IPS-20b (cell line): ENCODE results near the gene SYNE1.
"Not testable (repeated sequence)": the region's sequence is repeated elsewhere in the genome, so short reads cannot be mapped to it uniquely, and the experiment has no call there.

Experiments
- H3K27ac ChIP-seq: one replicate; pipeline ENCODE4 v1.5.1; 2013; ENCODE audit warnings: low read length
- H3K27me3 ChIP-seq: 2 replicates; pipeline ENCODE4 v1.6.1; 2013; ENCODE audit warnings: mild to moderate bottlenecking, low read length, inconsistent platforms; ENCODE audit not compliant: insufficient read depth
- H3K36me3 ChIP-seq: 2 replicates; pipeline ENCODE4 v1.6.1; 2013; ENCODE audit warnings: low read depth, mild to moderate bottlenecking, inconsistent platforms, low read length, moderate library complexity; ENCODE audit not compliant: insufficient read depth
- H3K4me1 ChIP-seq: 2 replicates; pipeline ENCODE4 v1.6.1; 2013; ENCODE audit warnings: mild to moderate bottlenecking, control low read depth, inconsistent platforms, low read length, moderate library complexity; ENCODE audit not compliant: insufficient read depth
- H3K4me3 ChIP-seq: 2 replicates; pipeline ENCODE4 v1.5.1; 2013; ENCODE audit warnings: mild to moderate bottlenecking, low read length, inconsistent platforms
- H3K9ac ChIP-seq: 2 replicates; pipeline ENCODE4 v1.6.1; 2013; ENCODE audit warnings: low read depth, mild to moderate bottlenecking, inconsistent platforms, low read length, moderate library complexity
- H3K9me3 ChIP-seq: 2 replicates; pipeline ENCODE4 v1.6.1; 2013; ENCODE audit warnings: mild to moderate bottlenecking, low read depth, low read length, inconsistent platforms; ENCODE audit not compliant: insufficient read depth

Gene SYNE1

DNA sequence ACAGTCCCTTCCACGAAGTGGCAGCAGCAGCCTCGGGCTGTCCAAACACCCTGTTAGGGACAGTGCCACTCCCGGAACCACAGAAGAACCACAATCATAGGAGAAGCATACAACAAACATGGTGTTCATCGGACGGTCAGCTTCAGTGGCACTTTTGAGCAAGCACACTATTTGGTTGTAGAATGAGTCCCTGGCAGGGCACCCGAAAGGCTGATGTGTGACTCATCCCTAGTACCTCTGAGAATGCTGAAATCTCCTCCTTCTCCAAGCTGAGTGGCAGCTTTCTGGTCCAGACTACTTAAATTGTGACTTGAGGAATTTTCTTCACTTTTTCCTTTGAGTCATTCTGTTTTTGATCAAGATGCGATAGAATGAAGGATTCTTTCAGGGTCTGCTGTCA lies 547.2 kb downstream of the SYNE1 start:
- no peak overlapping the region for H3K4me3 ChIP-seq
- H3K36me3 ChIP-seq = no peaks in the 10 kb centered on the region
- no peaks in the 10 kb centered on the region for H3K4me1 ChIP-seq
- H3K27ac ChIP-seq = no peak overlapping the region
- no peaks in the 10 kb centered on the region for H3K9me3 ChIP-seq
- no peaks in the 10 kb centered on the region for H3K27me3 ChIP-seq
- H3K9ac ChIP-seq = no peak overlapping the region

DNA sequence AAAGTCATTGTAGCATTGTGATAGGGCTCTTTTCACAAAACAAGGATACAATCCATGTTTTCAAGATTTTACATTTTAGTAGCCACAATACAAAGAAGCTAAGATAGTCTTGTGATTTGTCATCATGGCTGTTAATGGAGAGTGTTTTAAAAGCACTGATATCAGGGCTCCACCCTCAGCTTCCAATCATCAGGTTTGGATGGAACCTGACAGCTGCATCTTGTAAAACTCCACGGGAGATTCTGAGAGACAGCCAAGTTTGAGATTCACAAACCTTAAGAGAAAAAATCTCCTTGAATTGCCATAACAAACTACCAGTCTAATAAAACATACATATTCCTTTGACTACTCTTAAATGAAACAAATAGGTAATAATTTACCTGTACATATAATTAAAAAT lies 549.5 kb downstream of the SYNE1 start:
- no peaks in the 10 kb centered on the region for H3K9me3 ChIP-seq
- no peak overlapping the region for H3K9ac ChIP-seq
- H3K36me3 ChIP-seq = no peaks in the 10 kb centered on the region
- H3K4me1 ChIP-seq = no peaks in the 10 kb centered on the region
- H3K4me3 ChIP-seq = no peak overlapping the region
- H3K27me3 ChIP-seq = no peaks in the 10 kb centered on the region
- H3K27ac ChIP-seq = no peak overlapping the region

DNA sequence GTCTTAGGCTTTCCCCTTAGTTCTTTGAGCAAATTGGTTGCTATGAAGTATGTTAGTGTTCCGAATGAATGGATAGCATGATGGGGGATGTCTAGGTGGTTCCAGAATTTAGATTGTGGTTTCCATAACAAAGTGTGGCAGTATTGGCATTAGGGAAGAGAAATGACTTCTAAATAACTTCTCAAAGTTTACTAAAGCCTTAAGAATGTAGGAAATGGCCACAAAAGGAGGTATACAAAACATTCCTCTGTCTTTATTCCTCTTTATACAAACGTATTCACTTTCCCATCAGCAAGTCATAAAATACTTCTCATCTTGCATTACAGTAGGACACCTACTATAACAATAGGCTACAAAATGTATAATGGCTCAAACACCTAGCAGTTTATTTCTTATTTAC lies 550.1 kb downstream of the SYNE1 start:
- no peaks in the 10 kb centered on the region for H3K4me1 ChIP-seq
- H3K9ac ChIP-seq = no peak overlapping the region
- no peaks in the 10 kb centered on the region for H3K27me3 ChIP-seq
- H3K4me3 ChIP-seq = no peak overlapping the region
- H3K27ac ChIP-seq = no peak overlapping the region
- no peaks in the 10 kb centered on the region for H3K9me3 ChIP-seq
- no peaks in the 10 kb centered on the region for H3K36me3 ChIP-seq

DNA sequence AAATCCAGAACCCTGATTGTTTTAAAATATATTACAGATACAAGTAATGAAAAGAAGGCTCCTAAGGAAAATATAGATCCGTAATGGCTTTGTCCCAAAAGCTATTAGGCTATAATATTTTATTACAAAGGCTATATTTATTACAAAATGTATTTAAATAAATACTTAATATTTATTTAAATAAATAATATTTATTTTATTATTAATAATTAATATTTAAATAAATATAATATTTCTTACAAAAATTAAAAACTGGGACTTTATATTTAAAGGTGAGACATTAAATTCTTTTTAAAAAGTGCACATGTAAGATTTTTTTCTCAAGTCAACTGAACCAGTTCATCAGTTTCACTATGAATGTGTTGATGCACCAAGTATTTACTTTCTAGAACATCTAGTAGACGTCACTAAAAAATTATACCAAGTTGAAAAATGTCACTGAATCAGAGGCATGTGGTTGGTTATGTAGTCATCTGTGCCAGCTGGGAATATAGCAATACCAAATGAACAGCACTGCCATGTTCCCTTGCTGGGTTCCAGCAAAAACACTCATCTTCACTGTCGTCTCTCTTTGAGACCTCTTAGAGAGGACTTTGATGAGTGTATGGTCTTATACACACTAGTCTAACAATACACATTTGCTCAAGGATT lies 550.8 kb downstream of the SYNE1 start:
- Histone ChIP-seq H3K36me3 (no peaks in the 10 kb centered on the region), H3K4me3 (no peak overlapping the region), H3K4me1 (no peaks in the 10 kb centered on the region), H3K27me3 (no peaks in the 10 kb centered on the region), H3K27ac (no peak overlapping the region), H3K9me3 (no peaks in the 10 kb centered on the region), H3K9ac (no peak overlapping the region)

DNA sequence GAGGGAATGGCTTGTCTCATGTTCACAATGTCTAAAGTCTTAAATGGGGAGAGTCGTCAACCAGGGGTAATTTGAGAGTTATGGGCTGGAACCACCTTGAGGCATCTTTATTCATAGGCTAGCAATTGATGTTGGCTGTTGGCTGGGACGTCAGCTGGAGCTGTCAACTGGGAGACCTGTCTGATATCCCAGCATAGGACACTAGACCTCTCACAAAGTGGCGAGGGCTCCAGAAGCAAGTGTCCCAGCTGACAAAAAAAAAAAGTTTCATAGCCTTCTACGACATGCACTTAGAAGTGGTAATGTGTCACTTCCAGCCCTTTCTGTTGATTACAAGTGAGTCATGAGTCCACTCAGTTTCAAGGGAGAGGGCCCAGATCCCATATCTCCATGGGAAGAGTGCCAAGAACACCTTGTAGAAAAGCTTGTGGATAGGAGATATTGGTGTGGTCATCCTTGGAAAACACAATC lies 551.7 kb downstream of the SYNE1 start:
- H3K36me3 ChIP-seq = no peaks in the 10 kb centered on the region
- H3K27ac ChIP-seq = no peak overlapping the region
- H3K4me3 ChIP-seq = no peak overlapping the region
- no peak overlapping the region for H3K9ac ChIP-seq
- no peaks in the 10 kb centered on the region for H3K4me1 ChIP-seq
- H3K9me3 ChIP-seq = no peaks in the 10 kb centered on the region
- no peaks in the 10 kb centered on the region for H3K27me3 ChIP-seq

DNA sequence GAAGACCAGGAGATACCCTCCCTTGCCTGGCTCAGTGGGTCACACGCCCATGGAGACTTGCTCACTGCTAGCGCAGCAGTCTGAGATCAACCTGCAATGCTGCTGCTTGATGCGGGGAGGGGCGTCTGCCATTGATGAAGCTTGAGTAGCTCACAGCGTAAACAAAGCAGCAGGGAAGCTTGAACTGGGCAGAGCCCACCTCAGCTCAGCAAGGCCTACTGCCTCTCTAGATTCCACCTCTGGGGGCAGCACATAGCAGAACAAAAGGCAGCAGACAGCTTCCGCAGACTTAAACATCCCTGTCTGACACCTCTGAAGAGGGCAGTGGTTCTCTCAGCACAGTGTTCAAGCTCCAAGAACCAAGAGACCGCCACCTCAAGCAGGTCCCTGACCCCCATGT lies 558.4 kb downstream of the SYNE1 start:
- no peaks in the 10 kb centered on the region for H3K27me3 ChIP-seq
- H3K4me1 ChIP-seq = no peaks in the 10 kb centered on the region
- no peak overlapping the region for H3K9ac ChIP-seq
- no peaks in the 10 kb centered on the region for H3K36me3 ChIP-seq
- no peak overlapping the region for H3K27ac ChIP-seq
- no peak overlapping the region for H3K4me3 ChIP-seq
- peaks cover 33% of the 10 kb centered on the region for H3K9me3 ChIP-seq

DNA sequence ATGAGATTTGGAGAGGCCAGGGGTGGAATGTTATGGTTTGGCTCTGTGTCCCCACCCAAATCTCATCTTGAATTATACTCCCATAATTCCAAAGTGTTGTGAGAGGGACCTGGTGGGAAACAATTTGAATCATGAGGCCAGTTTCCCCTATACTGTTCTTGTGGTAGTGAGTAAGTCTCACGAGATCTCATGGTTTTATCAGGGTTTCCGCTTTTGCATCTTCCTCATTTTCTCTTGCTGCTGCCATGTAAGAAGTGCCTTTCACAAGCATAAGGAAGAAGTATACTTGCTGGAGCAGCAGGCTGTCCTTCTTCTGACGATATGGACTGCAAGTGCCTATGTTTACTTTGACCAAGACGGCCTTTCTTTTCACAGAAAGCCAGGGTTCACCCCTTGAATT lies 559.2 kb downstream of the SYNE1 start:
- Histone ChIP-seq H3K9ac (no peak overlapping the region), H3K27ac (no peak overlapping the region), H3K4me3 (no peak overlapping the region), H3K4me1 (no peaks in the 10 kb centered on the region), H3K27me3 (no peaks in the 10 kb centered on the region), H3K9me3 (peaks cover 33% of the 10 kb centered on the region), H3K36me3 (no peaks in the 10 kb centered on the region)

DNA sequence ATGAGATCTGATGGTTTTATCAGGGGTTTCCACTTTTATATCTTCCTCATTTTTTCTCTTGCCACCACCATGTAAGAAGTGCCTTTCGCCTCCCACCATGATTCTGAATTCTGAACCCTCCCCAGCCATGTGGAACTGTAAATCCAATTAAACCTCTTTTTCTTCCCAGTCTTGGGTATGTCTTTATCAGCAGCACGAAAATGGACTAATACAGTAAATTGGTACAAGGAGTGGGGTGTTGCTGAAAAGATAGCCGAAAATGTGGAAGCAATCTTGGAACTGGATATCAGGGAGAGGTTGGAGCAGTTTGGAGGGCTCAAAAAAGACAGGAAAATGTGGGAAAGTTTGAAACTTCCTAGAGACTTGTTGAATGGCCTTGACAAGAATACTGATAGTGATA lies 560.9 kb downstream of the SYNE1 start:
- H3K9ac ChIP-seq, H3K27ac ChIP-seq, H3K27me3 ChIP-seq, H3K4me3 ChIP-seq, H3K4me1 ChIP-seq, H3K36me3 ChIP-seq: not testable (repeated sequence)
- H3K9me3 ChIP-seq = peaks cover 33% of the 10 kb centered on the region

DNA sequence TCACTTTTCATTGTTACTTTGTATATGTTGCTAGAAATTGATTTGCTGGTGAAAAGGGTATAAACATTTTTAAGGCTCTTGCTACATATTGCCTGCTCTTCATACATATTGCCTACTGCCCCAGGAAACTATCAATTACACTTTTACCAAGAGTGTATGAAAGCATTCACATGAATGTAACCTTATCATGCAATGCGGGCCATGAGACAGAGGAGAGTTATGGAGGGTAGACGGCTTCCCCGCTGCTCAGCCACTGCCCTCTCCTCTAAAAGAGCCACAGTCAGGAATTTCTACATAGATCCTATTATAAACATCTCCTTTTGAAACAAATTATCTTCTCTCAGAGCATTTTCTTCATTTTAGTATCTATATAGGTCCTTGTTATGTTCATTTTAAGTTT lies 565.3 kb downstream of the SYNE1 start:
- H3K9ac ChIP-seq = no peak overlapping the region
- peaks cover 24% of the 10 kb centered on the region for H3K9me3 ChIP-seq
- no peak overlapping the region for H3K27ac ChIP-seq
- H3K4me3 ChIP-seq = no peak overlapping the region
- H3K27me3 ChIP-seq = no peaks in the 10 kb centered on the region
- H3K4me1 ChIP-seq = no peaks in the 10 kb centered on the region
- H3K36me3 ChIP-seq = no peaks in the 10 kb centered on the region
